ENCODE measurements around the gene CHST14.

DNA sequence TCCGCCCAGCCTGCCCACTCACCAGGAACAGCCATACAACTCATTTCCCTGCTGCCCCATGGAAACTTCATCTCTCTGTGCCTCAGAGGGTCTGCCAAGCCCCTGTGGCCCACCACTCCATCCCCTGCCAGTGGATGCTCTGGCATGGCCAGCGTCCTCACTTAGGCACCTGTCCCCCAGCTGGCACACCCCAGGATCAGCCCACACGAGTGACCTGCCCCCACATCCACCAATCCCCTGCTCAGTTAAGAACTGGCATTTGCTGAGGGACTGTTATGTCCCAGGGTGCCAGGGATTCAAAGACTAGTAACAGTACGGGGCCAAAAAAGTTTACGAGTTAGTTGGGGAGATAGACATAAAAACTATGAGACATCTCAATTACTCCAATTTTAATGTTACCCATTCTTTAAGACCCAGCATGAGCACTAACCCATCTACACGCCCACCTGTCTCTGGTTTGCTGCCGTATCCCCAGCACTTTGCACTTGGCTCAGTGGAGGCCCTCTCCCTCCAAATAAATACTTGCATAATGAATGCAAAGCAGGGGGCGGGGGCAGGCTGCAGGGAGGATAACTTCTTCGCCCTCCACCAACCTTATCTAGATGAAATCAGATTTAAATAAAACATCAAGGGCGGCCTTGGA is 41.6 kb upstream of the CHST14 start:
- no peak for TF ChIP-seq CTCF (IDR thresholded peaks at IDR 0.05; ENCODE audit: low read length)
- TF ChIP-seq EZH2 (IDR thresholded peaks at IDR 0.05; ENCODE audit: borderline replicate concordance, low read length): no peak
